Measurements from ENCODE around the gene C6orf62.
A peak's percentile ranks its signal among the peaks of the same experiment; 100 is the strongest.
"Not testable (repeated sequence)": the region's sequence is repeated elsewhere in the genome, so short reads cannot be mapped to it uniquely, and the experiment has no call there.

C6orf62 gene

GRCh38 chr6:24734166-24734565 is 15.2 kb upstream of the C6orf62 start:
- no peak overlapping the region for H3K27ac ChIP-seq (replicated peaks)
- H3K27me3 ChIP-seq (ENCODE audit: insufficient read depth, poor library complexity, severe bottlenecking), result no peaks in the 10 kb centered on the region
- H3K4me3 ChIP-seq (replicated peaks; ENCODE audit: insufficient read depth, low read length), result no peak overlapping the region
- TF ChIP-seq SPI1 (IDR thresholded peaks at IDR 0.05; ENCODE audit: borderline replicate concordance, low read depth) (no peak), GABPA (IDR thresholded peaks at IDR 0.05; ENCODE audit: low read depth) (no peak), POLR2AphosphoS5 (IDR thresholded peaks at IDR 0.05; ENCODE audit: low read depth) (no peak), REST (IDR thresholded peaks at IDR 0.05; ENCODE audit: insufficient replicate concordance, low read depth) (no peak)
- TF ChIP-seq, protein P1, sequence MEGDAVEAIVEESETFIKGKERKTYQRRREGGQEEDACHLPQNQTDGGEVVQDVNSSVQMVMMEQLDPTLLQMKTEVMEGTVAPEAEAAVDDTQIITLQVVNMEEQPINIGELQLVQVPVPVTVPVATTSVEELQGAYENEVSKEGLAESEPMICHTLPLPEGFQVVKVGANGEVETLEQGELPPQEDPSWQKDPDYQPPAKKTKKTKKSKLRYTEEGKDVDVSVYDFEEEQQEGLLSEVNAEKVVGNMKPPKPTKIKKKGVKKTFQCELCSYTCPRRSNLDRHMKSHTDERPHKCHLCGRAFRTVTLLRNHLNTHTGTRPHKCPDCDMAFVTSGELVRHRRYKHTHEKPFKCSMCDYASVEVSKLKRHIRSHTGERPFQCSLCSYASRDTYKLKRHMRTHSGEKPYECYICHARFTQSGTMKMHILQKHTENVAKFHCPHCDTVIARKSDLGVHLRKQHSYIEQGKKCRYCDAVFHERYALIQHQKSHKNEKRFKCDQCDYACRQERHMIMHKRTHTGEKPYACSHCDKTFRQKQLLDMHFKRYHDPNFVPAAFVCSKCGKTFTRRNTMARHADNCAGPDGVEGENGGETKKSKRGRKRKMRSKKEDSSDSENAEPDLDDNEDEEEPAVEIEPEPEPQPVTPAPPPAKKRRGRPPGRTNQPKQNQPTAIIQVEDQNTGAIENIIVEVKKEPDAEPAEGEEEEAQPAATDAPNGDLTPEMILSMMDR (IDR thresholded peaks at IDR 0.05; ENCODE audit: insufficient read depth, low read length), result no peak
- no peak for DNase-seq (ENCODE audit: low read depth in 1 of 2, low spot score in 1 of 2)

DNA sequence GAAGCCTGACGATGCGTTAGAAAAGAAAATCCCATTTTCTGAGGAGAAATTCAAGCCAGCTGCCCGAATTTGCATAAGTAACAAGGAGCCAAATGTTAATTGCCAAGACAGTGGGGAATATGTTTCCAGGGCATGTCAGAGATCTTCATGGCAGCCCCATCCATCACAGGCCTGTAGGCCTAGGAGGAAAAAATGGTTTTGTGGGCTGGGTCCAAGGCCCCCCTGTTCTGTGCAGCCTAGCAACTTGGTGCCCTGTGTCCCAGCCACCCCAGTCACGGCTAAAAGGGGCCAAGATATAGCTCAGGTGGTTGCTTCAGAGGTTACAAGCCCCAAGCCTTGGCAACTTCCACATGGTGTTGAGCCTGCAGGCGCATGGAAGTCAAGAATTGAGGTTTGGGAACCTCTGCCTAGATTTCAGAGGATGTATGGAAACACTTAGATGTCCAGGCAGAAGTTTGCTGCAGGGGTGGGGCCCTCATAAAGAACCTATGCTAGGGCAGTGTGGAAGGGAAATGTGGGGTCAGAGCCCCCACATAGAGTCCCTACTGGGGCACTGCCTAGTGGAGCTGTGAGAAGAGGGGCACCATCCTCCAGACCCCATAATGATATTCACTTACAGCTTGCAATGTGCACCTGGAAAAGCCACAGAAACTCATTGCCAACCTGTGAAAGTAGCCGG is 12.6 kb upstream of the C6orf62 start:
- H3K4me3 ChIP-seq (replicated peaks; ENCODE audit: insufficient read depth, low read length); H3K27me3 ChIP-seq (ENCODE audit: insufficient read depth, poor library complexity, severe bottlenecking); H3K27ac ChIP-seq (replicated peaks); DNase-seq (ENCODE audit: low read depth in 1 of 2, low spot score in 1 of 2): not testable (repeated sequence)

GRCh38 chr6:24730653-24731052 is 11.7 kb upstream of the C6orf62 start:
- not testable (repeated sequence) for DNase-seq (ENCODE audit: low read depth in 1 of 2, low spot score in 1 of 2); H3K27ac ChIP-seq (replicated peaks); H3K27me3 ChIP-seq (ENCODE audit: insufficient read depth, poor library complexity, severe bottlenecking); H3K4me3 ChIP-seq (replicated peaks; ENCODE audit: insufficient read depth, low read length)

GRCh38 chr6:24723270-24723669 is 4.3 kb upstream of the C6orf62 start:
- H3K27ac ChIP-seq (replicated peaks), result no peak overlapping the region
- TF ChIP-seq GABPA (IDR thresholded peaks at IDR 0.05; ENCODE audit: low read depth), result no peak
- H3K27me3 ChIP-seq (ENCODE audit: insufficient read depth, poor library complexity, severe bottlenecking), result no peaks in the 10 kb centered on the region
- no peak overlapping the region for H3K4me3 ChIP-seq (replicated peaks; ENCODE audit: insufficient read depth, low read length)
- no peak for DNase-seq (ENCODE audit: low read depth in 1 of 2, low spot score in 1 of 2)

- H3K27me3 ChIP-seq (ENCODE audit: insufficient read depth, poor library complexity, severe bottlenecking), result no peaks in the 10 kb centered on the region
- H3K4me3 ChIP-seq (replicated peaks; ENCODE audit: insufficient read depth, low read length), result peak overlapping the region; percentile 51
- no peak for DNase-seq (ENCODE audit: low read depth in 1 of 2, low spot score in 1 of 2)
- H3K27ac ChIP-seq (replicated peaks), result peak overlapping the region; percentile 96
- TF ChIP-seq SPI1 (IDR thresholded peaks at IDR 0.05; ENCODE audit: borderline replicate concordance, low read depth), result no peak
- peak; percentile 64 for TF ChIP-seq REST (IDR thresholded peaks at IDR 0.05; ENCODE audit: insufficient replicate concordance, low read depth)
- TF ChIP-seq, protein P1 (IDR thresholded peaks at IDR 0.05; ENCODE audit: insufficient read depth, low read length), result no peak
- TF ChIP-seq GABPA (IDR thresholded peaks at IDR 0.05; ENCODE audit: low read depth), result no peak
- TF ChIP-seq POLR2AphosphoS5 (IDR thresholded peaks at IDR 0.05; ENCODE audit: low read depth), result peak; percentile 95
Observed at GRCh38 chr6:24721461-24722215, 2.7 kb upstream of the C6orf62 start.

Data from HL-60 (cell line).